ENCODE measurements around the gene CA12. TPM values are rescaled to one million over a fixed set of nuclear protein-coding genes. Genes with fewer than 3 reads are reported as not detected.

CA12 gene
- total and polyA plus RNA-seq, 10 of the 15 experiments (the other 5 are each of a cell fraction or from before 2014, with no cell fraction given): 0.03 to 0.10 TPM; not detected in 8

DNA sequence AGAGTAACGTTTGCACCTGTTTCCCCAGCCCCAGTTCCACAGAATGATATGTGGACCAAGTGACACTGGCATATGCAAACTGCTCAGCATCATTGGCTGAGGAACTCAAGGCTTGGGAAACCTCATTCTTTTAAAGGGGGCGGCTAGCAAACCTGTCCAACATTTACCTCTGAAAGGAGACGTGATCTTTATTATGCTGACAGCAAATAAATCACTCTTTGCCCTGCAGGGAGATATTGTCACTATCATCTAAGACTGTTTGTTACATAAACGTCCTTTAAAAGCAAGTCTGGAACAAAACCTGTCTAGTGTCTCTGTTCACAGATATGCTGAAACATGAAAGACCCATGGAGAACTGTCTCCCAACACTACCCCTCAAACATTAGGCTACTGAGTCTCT is 21.5 kb downstream of the CA12 start (continued):
- TF ChIP-seq CTCF (IDR thresholded peaks at IDR 0.05 in 2 of 3, conservative IDR thresholded peaks at IDR 0.05 in 1 of 3; ENCODE audit: control insufficient read depth in 2 of 3, extremely low read depth in 1 of 3, insufficient read depth in 1 of 3, low read depth in 3 of 3, low read length in 3 of 3): no peak
- no peak for TF ChIP-seq SREBF2 (IDR thresholded peaks at IDR 0.05; ENCODE audit: low read length)

DNA sequence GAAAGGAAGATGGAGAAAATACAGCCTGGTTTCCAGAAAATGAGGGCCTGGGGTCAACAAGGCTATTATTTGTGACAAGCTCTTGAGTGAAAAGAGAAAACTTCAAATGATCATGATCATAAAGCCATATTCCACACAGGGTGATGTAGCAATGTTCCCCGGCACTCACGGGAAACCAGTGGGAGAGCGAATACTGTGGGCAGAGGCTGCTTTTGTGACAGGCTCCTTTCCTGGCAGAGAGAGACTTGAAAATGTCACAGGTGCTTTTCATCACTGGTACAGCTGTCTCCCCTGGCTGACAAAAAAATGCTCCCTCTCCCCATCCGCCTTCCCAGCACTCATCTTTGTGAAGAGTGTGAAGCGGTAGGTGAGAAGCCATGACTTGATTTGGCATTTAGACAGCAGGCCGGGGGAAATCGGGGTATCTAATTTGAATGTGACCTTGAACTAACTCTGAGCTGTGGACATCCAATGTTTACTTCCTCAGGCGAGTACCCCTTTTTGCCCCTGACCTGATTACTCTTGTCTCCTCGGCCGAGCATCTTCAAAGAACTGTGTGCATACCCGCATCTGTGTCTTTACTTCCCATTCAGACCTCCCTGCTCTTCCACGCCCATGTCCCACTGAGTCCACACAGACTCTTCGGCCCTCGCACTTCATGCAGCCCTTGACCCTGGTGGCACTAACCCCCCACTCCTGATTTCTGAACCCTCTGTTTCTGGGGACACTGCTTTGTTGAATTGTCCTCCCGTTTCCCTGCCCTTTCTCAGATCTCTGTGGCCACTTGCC is 23.2 kb downstream of the CA12 start:
- FAIRE-seq (no peak), ATAC-seq (no peak), DNase-seq (ENCODE audit: low read depth, low spot score) (no peak)
- no peaks in the 10 kb centered on the region for H3K9me3 ChIP-seq (replicated peaks; ENCODE audit: control insufficient read depth, insufficient read depth, low read length)
- RAD21 ChIA-PET (ENCODE audit: unreplicated experiment): no interaction called here
- no peaks in the 10 kb centered on the region for H3K36me3 ChIP-seq (ENCODE audit: control insufficient read depth in 2 of 2, insufficient read depth in 2 of 2, low read length in 1 of 2)
- H3K4me1 ChIP-seq (ENCODE audit: control insufficient read depth, insufficient read depth, low read length): peaks cover 5% of the 10 kb centered on the region; the same call in 1 of the 2 replicates
- no peaks in the 10 kb centered on the region for H3K79me2 ChIP-seq (ENCODE audit: control insufficient read depth, insufficient read depth, low read length)
- no peak overlapping the region for H3K4me2 ChIP-seq (ENCODE audit: control insufficient read depth, insufficient read depth)
- no peak overlapping the region for H3K9ac ChIP-seq (ENCODE audit: control insufficient read depth, insufficient read depth, low read length)
- no peak overlapping the region for H3K4me3 ChIP-seq
- in situ Hi-C loops (cut with MboI) (no loop called here), intact Hi-C loops (cut with micrococcal nuclease; ENCODE audit: unreplicated experiment) (no loop called here)
- CTCF ChIA-PET: interaction anchor here (0.6 to 1.3 kb wide), 2 partner anchors 21 to 251 kb away, joined by 3 read pairs; no protein-coding TSS in a partner anchor
- H2AFZ ChIP-seq (ENCODE audit: control insufficient read depth, low read depth, low read length): no peak overlapping the region
- POLR2A ChIA-PET: no interaction called here
- SMC1A ChIA-PET (ENCODE audit: uncharacterized antibody, unreplicated experiment): interaction anchor here (1.2 kb wide), 2 partner anchors 16 to 67 kb away, joined by 3 to 4 read pairs; no protein-coding TSS in a partner anchor
- BruUV-seq (replicated peaks): no TSS peak
- TF ChIP-seq, protein P1, sequence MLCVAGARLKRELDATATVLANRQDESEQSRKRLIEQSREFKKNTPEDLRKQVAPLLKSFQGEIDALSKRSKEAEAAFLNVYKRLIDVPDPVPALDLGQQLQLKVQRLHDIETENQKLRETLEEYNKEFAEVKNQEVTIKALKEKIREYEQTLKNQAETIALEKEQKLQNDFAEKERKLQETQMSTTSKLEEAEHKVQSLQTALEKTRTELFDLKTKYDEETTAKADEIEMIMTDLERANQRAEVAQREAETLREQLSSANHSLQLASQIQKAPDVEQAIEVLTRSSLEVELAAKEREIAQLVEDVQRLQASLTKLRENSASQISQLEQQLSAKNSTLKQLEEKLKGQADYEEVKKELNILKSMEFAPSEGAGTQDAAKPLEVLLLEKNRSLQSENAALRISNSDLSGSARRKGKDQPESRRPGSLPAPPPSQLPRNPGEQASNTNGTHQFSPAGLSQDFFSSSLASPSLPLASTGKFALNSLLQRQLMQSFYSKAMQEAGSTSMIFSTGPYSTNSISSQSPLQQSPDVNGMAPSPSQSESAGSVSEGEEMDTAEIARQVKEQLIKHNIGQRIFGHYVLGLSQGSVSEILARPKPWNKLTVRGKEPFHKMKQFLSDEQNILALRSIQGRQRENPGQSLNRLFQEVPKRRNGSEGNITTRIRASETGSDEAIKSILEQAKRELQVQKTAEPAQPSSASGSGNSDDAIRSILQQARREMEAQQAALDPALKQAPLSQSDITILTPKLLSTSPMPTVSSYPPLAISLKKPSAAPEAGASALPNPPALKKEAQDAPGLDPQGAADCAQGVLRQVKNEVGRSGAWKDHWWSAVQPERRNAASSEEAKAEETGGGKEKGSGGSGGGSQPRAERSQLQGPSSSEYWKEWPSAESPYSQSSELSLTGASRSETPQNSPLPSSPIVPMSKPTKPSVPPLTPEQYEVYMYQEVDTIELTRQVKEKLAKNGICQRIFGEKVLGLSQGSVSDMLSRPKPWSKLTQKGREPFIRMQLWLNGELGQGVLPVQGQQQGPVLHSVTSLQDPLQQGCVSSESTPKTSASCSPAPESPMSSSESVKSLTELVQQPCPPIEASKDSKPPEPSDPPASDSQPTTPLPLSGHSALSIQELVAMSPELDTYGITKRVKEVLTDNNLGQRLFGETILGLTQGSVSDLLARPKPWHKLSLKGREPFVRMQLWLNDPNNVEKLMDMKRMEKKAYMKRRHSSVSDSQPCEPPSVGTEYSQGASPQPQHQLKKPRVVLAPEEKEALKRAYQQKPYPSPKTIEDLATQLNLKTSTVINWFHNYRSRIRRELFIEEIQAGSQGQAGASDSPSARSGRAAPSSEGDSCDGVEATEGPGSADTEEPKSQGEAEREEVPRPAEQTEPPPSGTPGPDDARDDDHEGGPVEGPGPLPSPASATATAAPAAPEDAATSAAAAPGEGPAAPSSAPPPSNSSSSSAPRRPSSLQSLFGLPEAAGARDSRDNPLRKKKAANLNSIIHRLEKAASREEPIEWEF (IDR thresholded peaks at IDR 0.05; ENCODE audit: insufficient replicate concordance, low read depth, low read length): no peak
- no peak for TF ChIP-seq ZZZ3 (IDR thresholded peaks at IDR 0.05; ENCODE audit: control insufficient read depth, insufficient read length, low read depth)
- TF ChIP-seq, protein P2, sequence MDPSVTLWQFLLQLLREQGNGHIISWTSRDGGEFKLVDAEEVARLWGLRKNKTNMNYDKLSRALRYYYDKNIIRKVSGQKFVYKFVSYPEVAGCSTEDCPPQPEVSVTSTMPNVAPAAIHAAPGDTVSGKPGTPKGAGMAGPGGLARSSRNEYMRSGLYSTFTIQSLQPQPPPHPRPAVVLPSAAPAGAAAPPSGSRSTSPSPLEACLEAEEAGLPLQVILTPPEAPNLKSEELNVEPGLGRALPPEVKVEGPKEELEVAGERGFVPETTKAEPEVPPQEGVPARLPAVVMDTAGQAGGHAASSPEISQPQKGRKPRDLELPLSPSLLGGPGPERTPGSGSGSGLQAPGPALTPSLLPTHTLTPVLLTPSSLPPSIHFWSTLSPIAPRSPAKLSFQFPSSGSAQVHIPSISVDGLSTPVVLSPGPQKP (IDR thresholded peaks at IDR 0.05; ENCODE audit: low read depth, low read length): no peak
- peaks cover 0 to 1% of the 10 kb centered on the region in 2 experiments; a peak in 2 of 4 replicates for H3K27me3 ChIP-seq (replicated peaks in 1 of 2; ENCODE audit: control insufficient read depth in 2 of 2, insufficient read depth in 2 of 2, low read length in 1 of 2)
- no peak overlapping the region for H3K27ac ChIP-seq (ENCODE audit: control insufficient read depth, insufficient read depth)
- 47% methylated on average over 15 of the region's 15 CpGs for WGBS (ENCODE audit: insufficient coverage, insufficient replicate concordance, low lambda C conversion rate, missing lambda C conversion rate)
- H4K20me1 ChIP-seq (ENCODE audit: control insufficient read depth, insufficient read depth): no peaks in the 10 kb centered on the region
